ENCODE measurements around the gene SGSM2.

The SGSM2 gene

GRCh38 chr17:2336215-2336851 lies 968 bp upstream of the SGSM2 start, which contains the start of gene TSR1:
TSR1 (minus strand) TSS chr17:2336457; CDS start chr17:2336427, 30 bp downstream.
- Histone ChIP-seq H3K4me3 (ENCODE audit: low read length in 2 of 2) (peak within 1 kb of the TSS; percentile 90 to 98), H3K4me1 (ENCODE audit: control insufficient read depth in 2 of 2, insufficient read depth in 2 of 2, low read length in 2 of 2) (peaks cover 7 to 9% of the 10 kb centered on the region in 2 donors), H3K36me3 (ENCODE audit: control insufficient read depth in 2 of 2, insufficient read depth in 2 of 2, low read length in 2 of 2) (peaks cover 27 to 37% of the 10 kb centered on the region in 2 donors), H3K27ac (ENCODE audit: low read depth in 2 of 2, low read length in 2 of 2) (peak within 1 kb of the TSS; percentile 72 to 87), H3K9me3 (ENCODE audit: control insufficient read depth in 2 of 2, low read length in 2 of 2) (no peaks in the 10 kb centered on the region), H3K9ac (ENCODE audit: low read depth in 1 of 2, low read length in 2 of 2) (peak within 1 kb of the TSS; percentile 73 to 88), H3K27me3 (ENCODE audit: control insufficient read depth in 2 of 2, insufficient read depth in 2 of 2, low read length in 2 of 2) (no peaks in the 10 kb centered on the region)

- H3K4me1 ChIP-seq (ENCODE audit: control insufficient read depth in 2 of 2, insufficient read depth in 2 of 2, low read length in 2 of 2) = peaks cover 7 to 9% of the 10 kb centered on the region in 2 donors
- H3K27me3 ChIP-seq (ENCODE audit: control insufficient read depth in 2 of 2, insufficient read depth in 2 of 2, low read length in 2 of 2) = no peaks in the 10 kb centered on the region
- H3K27ac ChIP-seq (ENCODE audit: low read depth in 2 of 2, low read length in 2 of 2) = peak overlapping the region; percentile 72 to 87
- H3K36me3 ChIP-seq (ENCODE audit: control insufficient read depth in 2 of 2, insufficient read depth in 2 of 2, low read length in 2 of 2) = peaks cover 17 to 28% of the 10 kb centered on the region in 2 donors
- H3K9ac ChIP-seq (ENCODE audit: low read depth in 1 of 2, low read length in 2 of 2) = peak overlapping the region; percentile 58 to 60
- H3K4me3 ChIP-seq (ENCODE audit: low read length in 2 of 2) = peak overlapping the region; percentile 73 to 90
- H3K9me3 ChIP-seq (ENCODE audit: control insufficient read depth in 2 of 2, low read length in 2 of 2) = no peaks in the 10 kb centered on the region
These were observed 428 bp downstream of the SGSM2 start for GRCh38 chr17:2337544-2338314.

- H3K27me3 ChIP-seq (ENCODE audit: control insufficient read depth in 2 of 2, insufficient read depth in 2 of 2, low read length in 2 of 2) = no peaks in the 10 kb centered on the region
- peak overlapping the region in 1 of 2 donors; percentile 58 for H3K9ac ChIP-seq (ENCODE audit: low read depth in 1 of 2, low read length in 2 of 2)
- peaks cover 7 to 9% of the 10 kb centered on the region in 2 donors for H3K4me1 ChIP-seq (ENCODE audit: control insufficient read depth in 2 of 2, insufficient read depth in 2 of 2, low read length in 2 of 2)
- H3K27ac ChIP-seq (ENCODE audit: low read depth in 2 of 2, low read length in 2 of 2) = peak overlapping the region in 1 of 2 donors; percentile 87
- peak overlapping the region; percentile 73 to 90 for H3K4me3 ChIP-seq (ENCODE audit: low read length in 2 of 2)
- H3K36me3 ChIP-seq (ENCODE audit: control insufficient read depth in 2 of 2, insufficient read depth in 2 of 2, low read length in 2 of 2) = peaks cover 12 to 22% of the 10 kb centered on the region in 2 donors
- H3K9me3 ChIP-seq (ENCODE audit: control insufficient read depth in 2 of 2, low read length in 2 of 2) = no peaks in the 10 kb centered on the region
These were observed 985 bp downstream of the SGSM2 start for GRCh38 chr17:2338315-2338657.

GRCh38 chr17:2343421-2343820 lies 6.1 kb downstream of the SGSM2 start:
- no peak overlapping the region for H3K9ac ChIP-seq (ENCODE audit: low read depth in 1 of 2, low read length in 2 of 2)
- no peaks in the 10 kb centered on the region for H3K4me1 ChIP-seq (ENCODE audit: control insufficient read depth in 2 of 2, insufficient read depth in 2 of 2, low read length in 2 of 2)
- no peak overlapping the region for H3K4me3 ChIP-seq (ENCODE audit: low read length in 2 of 2)
- no peaks in the 10 kb centered on the region for H3K9me3 ChIP-seq (ENCODE audit: control insufficient read depth in 2 of 2, low read length in 2 of 2)
- H3K27ac ChIP-seq (ENCODE audit: low read depth in 2 of 2, low read length in 2 of 2) = no peak overlapping the region
- H3K36me3 ChIP-seq (ENCODE audit: control insufficient read depth in 2 of 2, insufficient read depth in 2 of 2, low read length in 2 of 2) = peaks cover 0 to 10% of the 10 kb centered on the region in 2 donors
- no peaks in the 10 kb centered on the region for H3K27me3 ChIP-seq (ENCODE audit: control insufficient read depth in 2 of 2, insufficient read depth in 2 of 2, low read length in 2 of 2)

GRCh38 chr17:2344528-2344927 lies 7.2 kb downstream of the SGSM2 start:
- no peaks in the 10 kb centered on the region for H3K9me3 ChIP-seq (ENCODE audit: control insufficient read depth in 2 of 2, low read length in 2 of 2)
- no peaks in the 10 kb centered on the region for H3K27me3 ChIP-seq (ENCODE audit: control insufficient read depth in 2 of 2, insufficient read depth in 2 of 2, low read length in 2 of 2)
- no peak overlapping the region for H3K27ac ChIP-seq (ENCODE audit: low read depth in 2 of 2, low read length in 2 of 2)
- H3K4me3 ChIP-seq (ENCODE audit: low read length in 2 of 2) = no peak overlapping the region
- peaks cover 0 to 10% of the 10 kb centered on the region in 2 donors for H3K36me3 ChIP-seq (ENCODE audit: control insufficient read depth in 2 of 2, insufficient read depth in 2 of 2, low read length in 2 of 2)
- no peaks in the 10 kb centered on the region for H3K4me1 ChIP-seq (ENCODE audit: control insufficient read depth in 2 of 2, insufficient read depth in 2 of 2, low read length in 2 of 2)
- H3K9ac ChIP-seq (ENCODE audit: low read depth in 1 of 2, low read length in 2 of 2) = no peak overlapping the region

DNA sequence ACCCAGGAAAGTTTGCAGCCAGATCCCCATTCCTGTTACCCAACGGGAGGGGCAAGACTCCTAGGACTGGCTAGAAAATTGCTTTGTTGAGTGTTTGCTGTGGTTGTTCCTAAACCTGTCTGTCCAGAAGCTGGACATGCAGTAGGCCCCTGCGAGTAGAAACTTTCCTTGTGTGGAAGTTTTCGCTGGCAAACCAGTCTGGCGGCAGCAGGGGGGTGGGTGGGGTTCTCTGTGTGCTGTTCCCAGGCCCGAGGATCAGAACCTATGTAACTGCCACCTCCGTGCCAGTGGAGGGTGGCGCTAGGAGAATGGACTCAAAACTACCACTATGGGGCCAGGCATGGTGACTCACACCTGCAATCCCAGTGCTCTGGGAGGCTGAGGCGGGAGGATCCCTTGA lies 9.2 kb downstream of the SGSM2 start:
- no peak overlapping the region for H3K27ac ChIP-seq (ENCODE audit: low read depth in 2 of 2, low read length in 2 of 2)
- H3K27me3 ChIP-seq (ENCODE audit: control insufficient read depth in 2 of 2, insufficient read depth in 2 of 2, low read length in 2 of 2) = no peaks in the 10 kb centered on the region

GRCh38 chr17:2347805-2348685 lies 10.7 kb downstream of the SGSM2 start:
- Histone ChIP-seq H3K27ac (ENCODE audit: low read depth in 2 of 2, low read length in 2 of 2) (no peak overlapping the region), H3K9ac (ENCODE audit: low read depth in 1 of 2, low read length in 2 of 2) (no peak overlapping the region), H3K4me1 (ENCODE audit: control insufficient read depth in 2 of 2, insufficient read depth in 2 of 2, low read length in 2 of 2) (no peaks in the 10 kb centered on the region), H3K9me3 (ENCODE audit: control insufficient read depth in 2 of 2, low read length in 2 of 2) (no peaks in the 10 kb centered on the region), H3K27me3 (ENCODE audit: control insufficient read depth in 2 of 2, insufficient read depth in 2 of 2, low read length in 2 of 2) (no peaks in the 10 kb centered on the region), H3K4me3 (ENCODE audit: low read length in 2 of 2) (no peak overlapping the region), H3K36me3 (ENCODE audit: control insufficient read depth in 2 of 2, insufficient read depth in 2 of 2, low read length in 2 of 2) (peaks cover 0 to 7% of the 10 kb centered on the region in 2 donors)

More for the DNA sequence above, 9.2 kb downstream of the SGSM2 start:
- Histone ChIP-seq H3K4me3 (ENCODE audit: low read length in 2 of 2) (no peak overlapping the region), H3K36me3 (ENCODE audit: control insufficient read depth in 2 of 2, insufficient read depth in 2 of 2, low read length in 2 of 2) (peaks cover 0 to 10% of the 10 kb centered on the region in 2 donors), H3K4me1 (ENCODE audit: control insufficient read depth in 2 of 2, insufficient read depth in 2 of 2, low read length in 2 of 2) (no peaks in the 10 kb centered on the region), H3K9ac (ENCODE audit: low read depth in 1 of 2, low read length in 2 of 2) (no peak overlapping the region), H3K9me3 (ENCODE audit: control insufficient read depth in 2 of 2, low read length in 2 of 2) (no peaks in the 10 kb centered on the region)

GRCh38 chr17:2351269-2351668 lies 14.0 kb downstream of the SGSM2 start:
- no peaks in the 10 kb centered on the region for H3K27me3 ChIP-seq (ENCODE audit: control insufficient read depth in 2 of 2, insufficient read depth in 2 of 2, low read length in 2 of 2)
- H3K4me3 ChIP-seq (ENCODE audit: low read length in 2 of 2) = no peak overlapping the region
- no peaks in the 10 kb centered on the region for H3K36me3 ChIP-seq (ENCODE audit: control insufficient read depth in 2 of 2, insufficient read depth in 2 of 2, low read length in 2 of 2)
- no peaks in the 10 kb centered on the region for H3K4me1 ChIP-seq (ENCODE audit: control insufficient read depth in 2 of 2, insufficient read depth in 2 of 2, low read length in 2 of 2)
- no peak overlapping the region for H3K9ac ChIP-seq (ENCODE audit: low read depth in 1 of 2, low read length in 2 of 2)
- H3K27ac ChIP-seq (ENCODE audit: low read depth in 2 of 2, low read length in 2 of 2) = no peak overlapping the region
- no peaks in the 10 kb centered on the region for H3K9me3 ChIP-seq (ENCODE audit: control insufficient read depth in 2 of 2, low read length in 2 of 2)

DNA sequence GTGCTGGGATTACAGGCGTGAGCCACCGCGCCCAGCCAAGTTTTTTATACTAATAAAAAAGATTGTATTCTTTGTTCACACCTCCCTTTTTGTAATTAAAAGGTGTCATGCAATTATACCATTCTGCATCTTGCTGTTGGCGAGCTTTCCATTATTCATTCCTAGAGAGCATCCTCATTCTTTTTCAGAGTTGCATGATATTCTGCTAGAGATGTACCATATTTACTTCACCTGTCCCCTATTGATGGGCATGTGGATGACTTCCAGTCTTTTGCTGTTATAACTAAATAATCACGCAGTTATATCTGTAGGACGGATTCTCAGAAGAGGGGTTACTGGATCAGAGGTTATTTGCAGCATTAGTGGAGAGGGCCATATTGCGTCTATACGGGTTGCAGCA lies 17.0 kb downstream of the SGSM2 start:
- Histone ChIP-seq H3K27ac (ENCODE audit: low read depth in 2 of 2, low read length in 2 of 2) (no peak overlapping the region), H3K9me3 (ENCODE audit: control insufficient read depth in 2 of 2, low read length in 2 of 2) (no peaks in the 10 kb centered on the region), H3K36me3 (ENCODE audit: control insufficient read depth in 2 of 2, insufficient read depth in 2 of 2, low read length in 2 of 2) (no peaks in the 10 kb centered on the region), H3K9ac (ENCODE audit: low read depth in 1 of 2, low read length in 2 of 2) (no peak overlapping the region), H3K4me3 (ENCODE audit: low read length in 2 of 2) (no peak overlapping the region), H3K27me3 (ENCODE audit: control insufficient read depth in 2 of 2, insufficient read depth in 2 of 2, low read length in 2 of 2) (no peaks in the 10 kb centered on the region), H3K4me1 (ENCODE audit: control insufficient read depth in 2 of 2, insufficient read depth in 2 of 2, low read length in 2 of 2) (no peaks in the 10 kb centered on the region)

Measured in mucosa of rectum (tissue), 2 donors.